ENCODE results near the gene HCFC2. TPM values are rescaled to one million over a fixed set of nuclear protein-coding genes. Genes with fewer than 3 reads are reported as not detected.

The HCFC2 gene
- total RNA-seq, 1 donor from 2014 or later, result 25.3 TPM

- DNase-seq (ENCODE audit: low read depth), result peak; percentile 75
These were observed 7.8 kb upstream of the HCFC2 start for GRCh38 chr12:104056419-104056972.

- DNase-seq (ENCODE audit: low read depth), result no peak
These were observed 6.5 kb upstream of the HCFC2 start for GRCh38 chr12:104057771-104058197.

GRCh38 chr12:104058802-104059201 lies 5.5 kb upstream of the HCFC2 start:
- no peak for DNase-seq (ENCODE audit: low read depth)

GRCh38 chr12:104059963-104060362 lies 4.4 kb upstream of the HCFC2 start:
- no peak for DNase-seq (ENCODE audit: low read depth)

- DNase-seq (ENCODE audit: low read depth), result no peak
These were observed 3.5 kb upstream of the HCFC2 start for GRCh38 chr12:104060791-104061190.

GRCh38 chr12:104063712-104064030 lies 660 bp upstream of the HCFC2 start:
- peak; percentile 81 for DNase-seq (ENCODE audit: low read depth)

- peak; percentile 41 for DNase-seq (ENCODE audit: low read depth)
These were observed 604 bp downstream of the HCFC2 start for GRCh38 chr12:104064842-104065427.

GRCh38 chr12:104072099-104072498 lies 7.8 kb downstream of the HCFC2 start:
- no peak for DNase-seq (ENCODE audit: low read depth)

- DNase-seq (ENCODE audit: low read depth), result no peak
These were observed 9.4 kb downstream of the HCFC2 start for GRCh38 chr12:104073699-104074098.

GRCh38 chr12:104079024-104079423 lies 14.7 kb downstream of the HCFC2 start:
- DNase-seq (ENCODE audit: low read depth), result peak; percentile 2

- no peak for DNase-seq (ENCODE audit: low read depth)
These were observed 16.4 kb downstream of the HCFC2 start for GRCh38 chr12:104080764-104081163.

- DNase-seq (ENCODE audit: low read depth), result no peak
These were observed 19.6 kb downstream of the HCFC2 start for GRCh38 chr12:104083769-104084475.

GRCh38 chr12:104090685-104091084 lies 26.4 kb downstream of the HCFC2 start:
- DNase-seq (ENCODE audit: low read depth), result no peak

GRCh38 chr12:104091136-104091535 lies 26.8 kb downstream of the HCFC2 start:
- no peak for DNase-seq (ENCODE audit: low read depth)

- no peak for DNase-seq (ENCODE audit: low read depth)
These were observed 30.0 kb downstream of the HCFC2 start for GRCh38 chr12:104094284-104094683.

GRCh38 chr12:104095289-104095688 lies 31.0 kb downstream of the HCFC2 start:
- no peak for DNase-seq (ENCODE audit: low read depth)

GRCh38 chr12:104097954-104098353 lies 33.6 kb downstream of the HCFC2 start:
- DNase-seq (ENCODE audit: low read depth), result no peak

GRCh38 chr12:104105461-104105860 lies 41.1 kb downstream of the HCFC2 start:
- no peak for DNase-seq (ENCODE audit: low read depth)

- DNase-seq (ENCODE audit: low read depth), result no peak
These were observed 42.6 kb downstream of the HCFC2 start for GRCh38 chr12:104106965-104107364.

GRCh38 chr12:104108755-104109445 lies 44.6 kb downstream of the HCFC2 start:
- DNase-seq (ENCODE audit: low read depth), result peak; percentile 87

GRCh38 chr12:104109446-104110271 lies 45.3 kb downstream of the HCFC2 start:
- DNase-seq (ENCODE audit: low read depth), result no peak

All from myocyte (in vitro differentiated cells).